Endothelial cell (in vitro differentiated cells): Measurements from ENCODE around the gene CELA3B. TPM values are rescaled to one million over a fixed set of nuclear protein-coding genes. Genes with fewer than 3 reads are reported as not detected.

Experiments used
- DNase-seq: peaks from one replicate; pipeline ENCODE4 v3.0.0; 2021; ENCODE audit warnings: low spot score
- H3K27ac Mint-ChIP-seq: one replicate; pipeline ENCODE4 v1.8.0; 2021; ENCODE audit warnings: mixed read lengths, inconsistent platforms; ENCODE audit not compliant: unreplicated experiment
- H3K27me3 Mint-ChIP-seq: one replicate; pipeline ENCODE4 v1.8.0; 2021; ENCODE audit warnings: mild to moderate bottlenecking, moderate library complexity, mixed read lengths, inconsistent platforms; ENCODE audit not compliant: unreplicated experiment
- H3K36me3 Mint-ChIP-seq: one replicate; pipeline ENCODE4 v1.8.0; 2021; ENCODE audit warnings: mild to moderate bottlenecking, low read depth, mixed read lengths, inconsistent platforms; ENCODE audit not compliant: unreplicated experiment
- H3K4me1 Mint-ChIP-seq: one replicate; pipeline ENCODE4 v1.8.0; 2021; ENCODE audit warnings: mild to moderate bottlenecking, mixed read lengths, inconsistent platforms; ENCODE audit not compliant: unreplicated experiment
- H3K4me3 Mint-ChIP-seq: one replicate; pipeline ENCODE4 v1.8.0; 2021; ENCODE audit warnings: mild to moderate bottlenecking, mixed read lengths, inconsistent platforms; ENCODE audit not compliant: unreplicated experiment
- H3K9me3 Mint-ChIP-seq: one replicate; pipeline ENCODE4 v1.8.0; 2021; ENCODE audit warnings: mixed read lengths, inconsistent platforms; ENCODE audit not compliant: unreplicated experiment
- CTCF ChIP-seq: fragments of 200-600 bp; sonication (generic); IDR thresholded peaks from one replicate; pipeline ENCODE4 v1.5.0; 2021; ENCODE audit warnings: antibody characterized with exemption; ENCODE audit not compliant: unreplicated experiment
- total RNA-seq: library from RNA; stranded (reverse); fragmentation: NEBNext Ultra II Directional; extraction: Animal tissue kit (Norgen Biotek cat#: 25700); gene quantifications from one replicate; pipeline ENCODE4 v1.2.1, GENCODE V29; 2021; ENCODE audit not compliant: unreplicated experiment

CELA3B gene
- total RNA-seq, 1 donor from 2014 or later = not detected

- peaks cover 20% of the 10 kb centered on the region for H3K27me3 Mint-ChIP-seq
- no peaks in the 10 kb centered on the region for H3K9me3 Mint-ChIP-seq
- H3K4me3 Mint-ChIP-seq = peak overlapping the region; percentile 98
- H3K27ac Mint-ChIP-seq = peak overlapping the region; percentile 80
- peaks cover 24% of the 10 kb centered on the region for H3K36me3 Mint-ChIP-seq
- no peak for TF ChIP-seq CTCF
- DNase-seq = no peak
- peaks cover 64% of the 10 kb centered on the region for H3K4me1 Mint-ChIP-seq
Observed at GRCh38 chr1:21935891-21936365, 40.9 kb upstream of the CELA3B start.

DNA sequence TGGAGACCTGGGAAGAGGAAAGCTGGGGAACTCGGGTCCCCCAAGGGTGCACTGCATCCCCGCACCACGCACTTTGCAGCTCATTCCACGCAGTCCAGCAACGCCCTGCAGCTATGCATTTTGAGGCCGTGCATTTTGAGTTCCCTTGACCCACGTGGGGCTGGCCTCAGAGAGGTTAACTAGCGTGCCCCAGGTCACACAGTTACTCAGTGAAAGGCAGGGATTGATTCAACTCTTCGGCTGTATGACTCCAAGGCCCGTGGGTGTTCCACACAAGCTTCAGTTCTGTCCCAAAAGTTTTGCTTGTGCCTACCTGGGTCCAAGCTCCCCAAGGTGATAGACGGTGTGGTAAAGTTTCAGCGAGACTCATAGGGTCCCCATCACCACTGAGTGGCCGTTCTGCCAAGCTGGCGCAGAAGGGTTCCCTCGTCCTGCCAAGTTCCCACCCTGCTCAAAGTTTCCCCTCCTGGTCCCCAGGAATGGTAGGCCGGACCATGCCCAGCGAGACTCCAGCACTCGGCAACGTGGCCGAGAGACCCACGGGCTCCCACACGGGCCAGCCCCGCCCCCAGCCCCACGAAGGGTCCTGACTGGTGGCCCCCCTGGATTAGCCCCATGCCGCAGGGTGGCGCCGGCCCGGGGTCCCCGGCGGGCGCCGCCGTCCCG is 40.3 kb upstream of the CELA3B start:
- H3K27ac Mint-ChIP-seq = peak overlapping the region; percentile 48
- peaks cover 20% of the 10 kb centered on the region for H3K27me3 Mint-ChIP-seq
- peaks cover 24% of the 10 kb centered on the region for H3K36me3 Mint-ChIP-seq
- H3K9me3 Mint-ChIP-seq = no peaks in the 10 kb centered on the region
- DNase-seq = no peak
- TF ChIP-seq CTCF = no peak
- peak overlapping the region; percentile 98 for H3K4me3 Mint-ChIP-seq
- H3K4me1 Mint-ChIP-seq = peaks cover 69% of the 10 kb centered on the region

- TF ChIP-seq CTCF = no peak
- H3K4me1 Mint-ChIP-seq = peaks cover 70% of the 10 kb centered on the region
- peak within 1 kb of the TSS; percentile 98 for H3K4me3 Mint-ChIP-seq
- peaks cover 20% of the 10 kb centered on the region for H3K36me3 Mint-ChIP-seq
- H3K9me3 Mint-ChIP-seq = no peaks in the 10 kb centered on the region
- peaks cover 20% of the 10 kb centered on the region for H3K27me3 Mint-ChIP-seq
- no peak for DNase-seq
- H3K27ac Mint-ChIP-seq = peak within 1 kb of the TSS; percentile 87
Observed at GRCh38 chr1:21937034-21937371, 39.8 kb upstream of the CELA3B start, which contains the start of gene HSPG2. HSPG2 (minus strand) TSS chr1:21937310; CDS start chr1:21937217, 93 bp downstream.

DNA sequence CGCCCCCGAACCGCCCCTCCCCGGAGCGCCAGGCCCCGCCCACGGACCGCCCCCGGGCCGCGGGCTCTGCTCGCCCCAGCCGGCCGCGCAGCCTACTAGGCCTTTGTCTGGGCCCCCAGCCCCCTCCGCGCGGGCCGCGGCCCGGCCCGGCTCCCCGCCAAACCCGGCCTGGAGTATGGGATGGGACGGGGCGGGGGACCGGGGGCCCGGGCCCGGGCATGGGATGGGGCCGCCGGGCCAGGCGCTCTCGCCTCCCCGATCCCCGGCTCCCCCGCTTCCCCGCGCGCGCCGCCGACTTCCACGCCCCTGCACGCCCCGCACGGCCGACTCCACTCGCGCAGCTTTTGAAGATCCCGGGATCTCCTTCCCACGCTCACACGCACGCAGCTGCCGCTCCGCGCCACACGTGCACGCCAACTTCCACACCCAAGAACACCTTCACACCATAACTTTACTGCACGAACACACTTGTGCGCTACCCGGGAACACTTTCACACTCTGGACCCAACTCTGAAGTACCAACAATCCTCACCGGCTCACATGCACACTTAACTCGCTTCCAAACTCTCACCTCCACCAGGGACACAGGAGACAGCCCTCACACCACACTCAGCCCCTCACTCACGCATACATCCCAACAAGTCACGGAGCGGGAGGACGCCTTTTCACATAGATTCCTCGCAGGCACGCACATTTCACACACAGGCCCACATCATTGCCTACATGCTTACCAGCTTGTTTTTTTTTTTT is 39.3 kb upstream of the CELA3B start:
- peak overlapping the region; percentile 87 for H3K27ac Mint-ChIP-seq
- peaks cover 15% of the 10 kb centered on the region for H3K36me3 Mint-ChIP-seq
- peaks cover 70% of the 10 kb centered on the region for H3K4me1 Mint-ChIP-seq
- H3K4me3 Mint-ChIP-seq = peak overlapping the region; percentile 92
- H3K27me3 Mint-ChIP-seq = peaks cover 17% of the 10 kb centered on the region
- no peaks in the 10 kb centered on the region for H3K9me3 Mint-ChIP-seq
- TF ChIP-seq CTCF = no peak
- DNase-seq = peak; percentile 88
